Activated CD4-positive, alpha-beta T cell treated with anti-CD3 and anti-CD28 coated beads for 1 hour (primary cell): ENCODE data around the gene VEZF1.
"Not testable (repeated sequence)": the region's sequence is repeated elsewhere in the genome, so short reads cannot be mapped to it uniquely, and the experiment has no call there.

Experiments
- DNase-seq: peaks from one replicate; pipeline ENCODE4 v3.0.0-alpha.2; 2020

VEZF1 gene

DNA sequence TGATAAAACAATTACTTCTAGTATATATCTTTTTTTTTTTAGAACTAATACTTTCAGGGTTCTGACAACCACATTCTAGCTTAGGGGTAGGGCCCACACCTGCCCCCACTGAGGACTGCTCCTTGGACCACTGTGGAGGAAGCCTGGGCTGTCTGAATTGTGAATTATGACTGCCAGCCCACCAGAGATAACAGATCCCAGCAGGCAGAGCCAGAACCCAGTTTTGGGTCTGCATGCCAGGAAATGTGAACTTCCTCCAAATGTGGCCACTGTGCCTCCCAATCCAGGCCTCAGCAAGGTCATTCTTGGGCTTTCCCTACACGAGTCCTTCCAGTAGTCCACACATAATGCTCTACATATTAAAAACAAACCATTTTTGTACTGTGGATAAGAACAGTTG is 15.9 kb downstream of the VEZF1 start:
- DNase-seq, result no peak

DNA sequence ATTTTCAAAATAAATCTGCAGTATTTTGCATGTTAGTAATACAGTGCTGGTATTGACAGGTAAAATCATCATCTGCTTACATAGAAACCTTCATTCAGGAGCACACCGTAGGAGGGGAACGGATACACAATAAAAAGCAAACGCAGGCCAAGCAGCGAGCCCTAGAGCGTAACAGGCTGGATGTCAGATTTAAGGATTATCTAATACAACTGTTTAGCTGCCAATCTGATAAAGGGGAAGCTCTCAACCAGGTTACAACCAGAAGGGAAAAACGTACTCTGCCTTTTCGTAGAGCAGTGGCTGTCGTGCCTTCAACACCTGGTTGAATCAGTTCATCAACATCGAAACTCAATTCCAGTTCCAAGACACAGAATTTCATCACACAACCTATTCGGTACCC is 16.5 kb downstream of the VEZF1 start:
- DNase-seq, result no peak

DNA sequence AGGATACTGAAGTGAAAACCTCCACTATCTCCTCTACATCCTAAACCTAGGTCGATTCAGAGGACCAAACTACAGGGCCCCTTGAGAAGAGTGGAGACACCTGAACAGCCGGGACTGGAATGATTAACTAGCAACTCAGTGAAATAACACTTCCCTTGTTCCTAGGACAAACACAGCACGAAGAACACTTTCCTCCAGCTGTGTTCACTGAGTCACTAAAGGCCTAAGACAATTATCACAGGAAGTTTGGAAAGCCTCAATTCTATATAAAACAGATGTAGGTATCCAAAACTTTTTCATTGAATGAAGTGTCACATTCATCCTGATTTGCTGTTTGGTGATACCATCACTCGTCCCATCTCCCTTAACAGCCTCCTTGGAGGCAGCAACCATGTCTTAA is 17.3 kb downstream of the VEZF1 start:
- DNase-seq, result no peak

DNA sequence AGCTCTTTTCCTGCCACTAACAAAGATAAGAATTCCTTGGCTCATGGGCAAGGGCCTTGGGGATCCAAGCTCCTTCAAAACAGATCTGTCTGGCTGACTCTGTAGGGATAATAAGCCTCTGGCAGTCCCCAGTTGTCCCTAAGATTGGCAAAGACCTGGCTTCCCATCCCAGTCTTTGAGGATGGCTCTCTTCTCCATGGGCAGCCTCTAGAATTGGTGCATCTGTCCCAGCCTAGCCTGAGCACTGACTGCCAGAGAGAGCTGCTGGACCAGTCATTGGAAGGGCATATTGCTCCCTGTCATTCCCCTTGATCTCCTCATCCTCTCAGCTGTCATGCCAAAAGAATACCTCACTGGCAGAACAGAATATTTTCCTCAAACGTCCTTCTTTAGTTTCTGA is 19.6 kb downstream of the VEZF1 start:
- DNase-seq, result no peak

DNA sequence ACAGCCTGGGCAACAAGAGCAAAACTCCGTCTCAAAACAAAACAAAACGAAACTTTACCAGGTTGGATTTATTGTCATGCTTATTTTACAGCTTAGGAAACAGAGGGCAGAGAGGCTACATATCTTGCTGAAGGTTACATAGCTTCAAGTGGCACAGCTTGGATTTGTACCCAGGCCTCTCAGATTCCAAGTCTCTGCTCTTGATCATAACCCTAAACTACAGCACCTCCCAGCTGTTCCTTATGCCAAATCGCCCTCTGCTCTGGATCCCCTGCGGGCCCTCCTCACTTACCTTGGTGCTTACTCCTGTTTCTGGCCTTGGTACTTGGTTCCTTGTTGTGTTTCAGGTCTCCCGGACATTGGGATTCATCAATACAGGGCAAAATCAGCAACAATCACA is 21.2 kb downstream of the VEZF1 start:
- no peak for DNase-seq

DNA sequence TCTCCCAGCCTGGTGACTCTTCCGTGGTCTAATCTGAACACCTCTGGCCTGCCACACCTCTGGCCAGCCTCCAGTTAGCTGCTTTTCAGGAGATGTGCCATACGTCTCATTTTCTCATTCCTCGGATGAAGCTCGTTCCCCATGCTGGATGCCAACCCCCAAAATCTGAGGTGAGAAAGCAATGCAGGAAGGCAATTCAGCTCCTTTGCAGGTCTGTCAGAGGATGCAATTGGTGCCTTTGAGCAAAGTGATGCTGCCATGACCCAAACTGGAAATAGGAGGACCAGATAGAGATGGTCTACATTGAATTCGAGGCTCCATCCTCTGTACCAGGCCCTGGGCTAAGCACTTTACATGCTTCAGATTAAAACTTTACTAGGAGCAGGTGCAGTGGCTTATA is 21.8 kb downstream of the VEZF1 start:
- no peak for DNase-seq

DNA sequence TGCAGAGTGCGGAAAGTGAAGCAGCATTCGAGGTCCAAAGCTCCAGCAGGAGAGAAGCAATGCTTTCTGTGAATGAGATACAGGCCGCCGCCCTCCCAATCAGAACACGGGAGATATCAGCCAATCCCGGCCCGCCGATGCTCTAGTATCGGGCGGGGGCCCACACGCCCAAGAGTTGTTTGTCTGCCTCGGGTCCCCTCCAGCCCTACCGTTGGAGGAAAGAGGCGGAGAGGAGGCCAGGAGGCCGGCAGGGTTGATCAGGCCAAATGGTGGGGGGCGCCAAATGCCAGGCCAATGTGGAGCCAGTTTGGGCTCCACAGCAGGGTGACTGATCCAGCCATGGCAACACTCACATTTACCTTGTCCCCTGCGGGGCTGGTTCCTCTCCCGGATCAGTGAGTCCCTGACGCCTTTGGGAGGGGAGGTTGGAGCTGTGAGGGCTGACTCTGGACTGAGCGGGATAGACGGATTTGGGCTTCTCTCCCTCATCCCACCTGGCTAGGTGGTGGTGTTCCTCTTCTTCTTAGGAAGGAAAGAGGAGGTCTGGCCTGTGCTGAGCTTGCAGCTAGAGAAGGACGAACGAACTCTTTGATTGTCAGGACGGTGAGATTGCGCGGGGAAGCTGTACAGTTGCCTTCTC is 22.4 kb downstream of the VEZF1 start:
- DNase-seq, result no peak

DNA sequence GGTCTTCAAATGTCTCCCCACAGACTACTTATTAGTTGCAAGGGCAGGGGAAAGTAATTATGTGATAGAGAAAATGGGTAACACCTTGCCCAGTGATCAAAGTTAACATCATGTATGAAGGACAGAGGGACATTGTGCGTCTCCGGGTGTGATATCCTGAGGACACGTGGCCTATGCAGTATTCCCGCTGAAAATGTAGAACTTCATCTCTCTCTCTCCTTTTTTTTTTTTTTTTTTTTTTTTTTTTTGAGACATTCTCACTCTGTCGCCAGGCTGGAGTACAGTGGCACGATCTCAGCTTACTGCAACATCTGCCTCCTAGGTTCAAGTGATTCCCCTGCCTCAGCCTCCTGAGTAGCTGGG is 24.9 kb downstream of the VEZF1 start:
- no peak for DNase-seq

DNA sequence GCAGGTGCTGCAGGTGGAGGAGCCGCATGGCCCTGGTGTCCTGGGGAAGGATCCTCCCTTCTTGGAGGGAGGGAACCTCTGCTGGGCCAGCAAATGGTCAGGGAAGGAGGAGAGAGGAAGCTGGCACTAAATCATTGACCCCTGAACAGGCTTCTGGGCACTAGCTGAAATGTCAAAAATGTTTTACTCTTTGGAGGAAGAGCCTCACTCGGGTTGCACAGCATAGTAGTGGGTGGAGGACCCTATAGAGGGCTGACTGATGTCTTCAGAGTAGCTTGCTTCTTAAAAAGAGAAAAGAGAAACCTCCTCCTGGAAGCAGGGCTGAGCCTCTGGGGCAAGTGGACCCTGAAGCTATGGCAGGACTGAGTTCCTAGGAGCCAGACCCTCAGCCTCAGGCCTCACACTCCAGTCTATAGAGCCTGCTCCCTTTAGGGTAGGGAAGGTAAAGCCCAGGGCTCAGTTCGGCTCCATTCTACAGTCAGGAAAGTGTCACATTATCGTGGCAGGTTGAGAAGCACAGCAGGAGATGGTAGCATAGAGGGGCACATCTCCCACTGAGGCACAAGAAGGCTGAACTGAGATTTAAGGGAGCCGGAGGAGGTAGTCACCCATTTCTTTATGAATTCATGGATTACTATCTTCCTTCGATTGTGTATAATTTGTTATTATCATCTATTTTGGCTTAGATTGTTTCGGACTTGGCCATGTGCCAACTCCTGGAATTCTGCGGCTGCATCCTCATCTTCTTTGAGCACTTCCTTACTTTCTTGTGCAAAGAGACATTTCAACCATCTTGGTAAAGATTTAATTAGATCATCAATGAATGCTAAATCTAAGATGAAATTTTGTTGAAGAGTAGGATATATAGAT is 25.5 kb downstream of the VEZF1 start:
- DNase-seq, result no peak

DNA sequence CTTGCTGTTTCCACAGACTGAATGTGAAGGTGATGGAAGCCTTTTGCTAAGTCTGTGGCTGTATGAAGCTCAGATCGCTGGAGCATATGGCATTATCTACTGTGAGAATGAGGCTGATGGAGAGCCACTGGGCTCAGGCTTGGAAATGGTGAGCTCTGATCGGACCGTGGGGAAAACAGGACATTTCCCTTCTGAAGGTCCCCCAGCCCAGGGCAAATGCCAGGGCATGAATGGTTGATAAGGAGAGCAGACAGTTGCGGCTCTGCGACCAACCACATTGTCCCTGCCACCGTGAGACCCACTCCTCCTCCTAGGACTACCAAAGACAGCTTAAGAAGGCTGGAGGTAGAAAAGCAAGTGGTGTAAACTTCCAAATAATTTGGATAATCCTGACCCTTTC is 28.1 kb downstream of the VEZF1 start:
- DNase-seq, result no peak

DNA sequence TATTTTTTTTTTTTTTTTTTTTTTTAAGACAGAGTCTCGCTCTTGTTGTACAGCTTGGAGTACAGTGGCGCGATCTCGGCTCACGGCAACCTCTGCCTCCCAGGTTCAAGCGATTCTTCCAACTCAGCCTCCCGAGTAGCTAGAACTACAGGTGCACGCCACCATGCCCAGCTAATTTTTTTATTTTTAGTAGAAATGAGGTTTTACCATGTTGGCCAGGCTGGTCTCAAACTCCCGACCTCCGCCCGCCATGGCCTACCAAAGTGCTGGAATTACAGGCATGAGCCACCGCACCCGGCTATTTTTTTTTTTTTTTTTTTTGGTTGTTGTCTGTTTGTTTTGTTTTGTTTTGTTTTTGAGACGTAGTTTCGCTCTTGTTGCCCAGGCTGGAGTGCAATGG is 29.7 kb downstream of the VEZF1 start:
- not testable (repeated sequence) for DNase-seq

DNA sequence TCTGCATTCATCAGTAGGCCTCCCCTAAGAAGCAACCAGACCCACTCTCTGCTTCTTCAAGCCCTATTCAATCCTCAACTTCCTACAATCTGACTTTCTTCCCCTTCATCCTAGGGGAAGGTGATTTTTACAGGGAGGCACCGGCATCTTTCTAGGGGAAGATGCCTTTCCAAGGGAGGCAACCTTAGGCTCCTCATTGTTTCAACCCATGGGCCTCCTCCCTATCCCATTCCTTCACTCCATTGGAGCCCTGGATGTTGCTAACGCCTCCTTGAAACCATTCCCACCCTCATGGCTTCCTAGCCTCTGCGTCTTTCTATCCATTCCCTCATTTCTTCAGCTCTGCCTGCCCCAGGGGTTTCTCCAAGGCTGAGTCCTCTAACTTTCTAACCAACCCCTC is 30.2 kb downstream of the VEZF1 start:
- no peak for DNase-seq

DNA sequence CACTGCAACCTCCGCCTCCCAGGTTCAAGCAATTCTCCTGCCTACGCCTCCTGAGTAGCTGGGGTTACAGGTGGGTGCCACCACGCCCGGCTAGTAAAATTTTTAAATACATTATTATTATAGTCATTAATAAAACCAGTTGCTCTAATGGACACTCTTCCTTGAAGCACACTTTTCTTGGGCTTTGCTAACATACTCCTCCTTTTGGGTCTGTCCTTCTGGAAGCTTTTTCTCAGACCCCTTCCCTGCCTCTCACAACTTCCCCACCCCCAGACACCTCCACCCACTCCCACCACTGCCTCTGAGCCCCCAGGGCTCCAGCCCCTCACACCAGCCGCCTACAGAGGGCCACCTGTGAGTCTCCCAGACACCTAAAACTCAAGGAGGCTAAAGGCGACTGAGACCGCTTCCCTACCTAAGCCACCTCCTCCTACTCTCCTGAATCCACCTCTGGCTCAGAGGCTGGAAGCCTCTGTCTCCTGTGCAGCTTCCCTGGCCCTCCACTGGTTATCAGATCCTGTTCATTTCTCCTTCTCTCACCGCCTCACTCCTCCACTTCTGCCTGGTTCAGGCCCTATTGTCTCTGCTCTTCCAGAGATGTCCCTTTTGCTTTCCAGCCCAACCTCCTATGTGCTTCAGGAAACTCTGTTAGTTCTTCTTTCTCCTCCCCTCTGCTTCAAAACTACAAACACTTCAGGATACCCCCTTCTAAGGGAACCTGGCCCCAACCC is 30.8 kb downstream of the VEZF1 start:
- DNase-seq, result no peak

DNA sequence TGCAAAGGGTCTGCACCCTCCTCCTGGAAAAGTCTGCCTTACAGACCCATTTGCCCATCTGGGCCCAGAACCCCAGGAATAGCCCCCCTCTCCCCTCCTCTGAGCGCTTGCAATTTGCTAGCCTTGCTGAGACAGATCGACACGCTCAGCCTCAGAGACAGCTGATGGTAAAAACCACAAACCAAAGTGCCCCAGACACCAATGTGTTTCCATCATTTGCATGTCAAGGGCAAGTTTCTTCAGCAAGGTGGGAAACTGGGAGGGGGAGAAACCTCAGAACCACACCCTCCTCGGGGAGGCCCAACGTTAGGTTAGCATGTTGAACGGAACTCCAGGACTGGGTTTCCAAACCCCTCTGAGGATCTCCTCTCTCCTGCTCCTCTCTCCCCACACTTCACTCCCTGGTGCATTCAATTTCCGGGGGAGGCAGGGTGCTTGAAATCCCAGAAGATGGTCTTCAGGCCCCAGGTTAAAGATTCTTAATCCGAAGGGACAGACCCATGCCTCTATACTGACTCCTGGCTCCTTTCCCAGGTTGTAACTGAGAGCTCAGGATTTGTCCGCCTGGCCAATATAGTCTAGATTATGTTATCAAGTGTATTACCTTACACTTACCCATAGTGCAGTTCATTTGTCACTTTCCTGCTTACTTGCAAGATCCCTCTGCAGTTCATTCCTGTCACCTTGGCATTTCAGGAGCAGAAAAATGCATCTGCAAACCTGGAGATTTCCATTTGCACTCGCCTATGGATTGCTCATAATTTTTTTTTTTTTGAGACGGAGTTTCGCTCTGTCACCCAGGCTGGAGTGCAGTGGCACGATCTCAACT is 31.5 kb downstream of the VEZF1 start:
- DNase-seq, result peak; percentile 18

DNA sequence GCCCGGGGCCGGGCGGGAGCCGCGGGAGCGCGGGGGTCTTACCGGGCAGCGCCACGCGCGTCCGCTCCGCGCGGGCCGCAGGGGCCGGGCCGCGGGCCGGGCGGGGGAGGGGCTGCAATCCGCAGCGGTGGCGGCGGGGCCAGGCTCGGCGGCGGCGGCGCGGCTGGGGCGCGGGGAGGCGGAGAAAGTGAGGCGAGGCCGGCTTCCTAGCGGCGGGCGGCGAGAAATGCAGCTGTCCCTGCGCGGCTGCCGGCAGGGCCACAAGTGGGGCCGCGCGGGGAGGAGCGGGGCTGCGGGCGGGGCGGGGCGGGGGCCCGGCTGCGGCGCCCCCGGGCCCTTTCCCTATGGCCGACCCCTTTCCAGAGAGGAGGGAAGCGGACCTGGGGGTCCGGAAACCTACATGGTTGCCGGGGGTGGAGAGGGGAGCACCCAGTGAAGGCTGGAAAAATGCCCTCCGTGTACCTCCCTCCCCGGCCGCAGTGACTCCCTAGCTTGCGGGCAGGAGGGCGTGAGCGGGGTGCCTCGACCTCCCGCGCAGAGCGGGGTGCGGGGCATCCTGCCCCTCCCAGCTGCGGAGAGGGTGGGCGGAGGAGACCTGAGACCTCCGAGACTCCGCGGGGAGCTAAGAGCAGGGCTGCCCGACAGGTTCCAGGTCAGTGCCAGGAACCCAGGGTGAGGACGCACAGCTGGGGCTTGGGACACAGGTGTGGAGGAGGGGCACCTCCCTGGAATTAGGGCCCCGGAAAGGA is 32.7 kb downstream of the VEZF1 start, which contains the start of gene CUEDC1:
CUEDC1 (minus strand) TSS at position 230 of the 749 bp plus-strand sequence. CDS start 69,848 bp downstream, outside the sequence.
- peak; percentile 50 for DNase-seq

DNA sequence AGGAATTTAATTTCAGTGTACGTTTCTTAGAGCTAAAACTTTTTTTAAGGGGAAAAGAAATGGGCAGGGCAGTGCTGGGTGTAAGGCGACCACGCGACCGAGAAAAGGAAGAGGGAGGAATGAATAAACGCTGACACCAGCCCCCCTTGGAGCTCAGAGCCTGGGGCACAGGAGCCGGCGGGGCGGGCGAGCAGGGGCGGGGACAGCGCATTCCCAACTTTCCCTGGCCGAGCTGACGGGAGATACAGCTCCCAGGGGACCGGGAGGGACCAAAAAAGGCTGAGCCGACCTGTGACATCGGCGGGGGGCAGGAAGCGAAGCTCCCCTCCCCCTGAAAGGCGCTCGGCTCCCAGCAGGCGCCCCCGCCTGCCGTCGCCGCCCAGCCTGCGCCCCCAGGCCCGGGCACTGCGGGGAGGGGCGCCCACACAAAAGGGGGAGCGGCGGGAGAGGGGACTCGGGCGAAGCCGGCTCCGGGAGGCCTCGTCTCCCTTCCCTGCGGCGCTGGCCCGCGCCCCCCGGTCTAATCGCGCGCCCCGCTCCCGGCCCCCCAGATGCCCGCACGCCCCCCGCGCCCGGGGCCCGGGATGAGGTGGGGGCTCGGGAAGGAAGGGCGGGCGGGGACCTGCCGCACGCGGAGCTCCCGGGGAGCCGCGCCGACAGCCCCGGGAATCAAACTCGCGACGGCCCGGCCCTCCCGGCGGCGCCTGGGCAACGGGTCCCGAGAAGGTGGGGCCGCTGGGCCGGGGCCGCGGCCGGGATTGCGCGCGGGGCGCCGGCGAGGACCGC is 33.5 kb downstream of the VEZF1 start:
- DNase-seq, result no peak

DNA sequence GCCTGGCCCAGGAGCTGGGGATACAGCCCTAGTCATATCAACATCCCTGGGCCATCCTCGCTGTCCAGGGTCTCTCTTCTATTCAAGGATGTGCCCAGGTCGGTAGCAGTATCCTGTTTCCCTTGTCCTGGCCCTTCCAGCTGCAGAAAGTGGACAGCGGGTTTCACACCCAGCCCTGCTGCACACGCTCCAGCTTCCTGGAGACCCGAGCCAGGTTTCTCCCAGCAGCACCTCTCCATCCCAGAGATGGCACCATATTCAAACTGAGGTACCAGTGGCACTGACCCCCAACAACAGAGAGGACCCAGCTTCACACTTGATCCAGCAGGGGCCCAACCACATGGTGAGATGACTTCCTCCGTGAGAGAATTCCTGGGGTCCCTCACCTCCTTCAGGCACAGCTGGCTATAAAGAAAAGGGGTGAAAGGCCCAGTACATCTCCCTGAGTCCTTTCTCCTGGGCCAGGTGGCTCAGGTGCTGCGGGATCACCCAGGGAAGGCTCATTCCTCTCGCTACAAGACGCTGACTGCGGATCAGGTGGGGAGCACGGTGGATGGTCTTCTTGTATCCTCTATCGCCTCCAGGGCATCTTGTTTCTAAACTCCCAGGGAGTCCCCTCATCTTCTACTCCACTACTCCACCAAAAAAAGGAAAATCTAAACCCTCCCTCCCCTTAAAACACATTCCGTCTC is 34.2 kb downstream of the VEZF1 start:
- DNase-seq, result no peak

DNA sequence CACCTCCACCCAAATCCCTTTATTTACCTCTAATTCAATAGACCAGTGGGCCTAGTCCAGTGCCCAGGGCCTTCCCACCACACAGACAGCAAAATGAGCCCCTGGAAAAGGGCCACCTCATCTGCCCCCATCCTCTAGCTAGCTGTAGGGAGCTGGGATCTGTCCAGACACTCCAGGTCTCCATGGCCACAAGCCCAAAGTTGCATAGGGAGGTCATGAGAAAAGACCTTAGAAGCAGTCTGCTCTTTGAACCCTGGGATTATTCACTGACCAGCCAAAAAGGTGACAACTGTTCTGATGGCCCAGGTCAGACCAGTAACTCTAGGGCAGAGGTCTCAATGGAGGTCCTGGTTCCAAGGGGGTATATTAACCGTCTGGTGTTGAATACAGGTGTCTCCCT is 34.8 kb downstream of the VEZF1 start:
- no peak for DNase-seq

DNA sequence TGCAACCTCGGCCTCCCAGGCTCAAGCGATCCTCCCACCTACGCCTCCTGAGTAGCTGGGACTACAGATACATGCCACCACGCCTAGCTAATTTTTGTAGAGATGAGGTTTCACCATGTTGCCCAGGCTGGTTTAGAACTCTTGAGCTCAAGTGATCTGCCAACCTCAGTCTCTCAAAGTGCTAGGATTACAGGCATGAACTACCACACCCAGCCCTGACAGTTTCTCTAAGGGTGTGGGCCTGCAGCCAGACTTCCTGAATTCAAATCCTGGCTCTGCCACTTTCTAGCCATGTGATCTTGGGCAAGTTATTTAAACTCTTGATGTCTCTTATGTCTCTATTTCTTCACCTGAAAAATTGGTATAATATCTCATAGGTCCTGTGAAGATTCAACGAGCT is 38.4 kb downstream of the VEZF1 start:
- no peak for DNase-seq

DNA sequence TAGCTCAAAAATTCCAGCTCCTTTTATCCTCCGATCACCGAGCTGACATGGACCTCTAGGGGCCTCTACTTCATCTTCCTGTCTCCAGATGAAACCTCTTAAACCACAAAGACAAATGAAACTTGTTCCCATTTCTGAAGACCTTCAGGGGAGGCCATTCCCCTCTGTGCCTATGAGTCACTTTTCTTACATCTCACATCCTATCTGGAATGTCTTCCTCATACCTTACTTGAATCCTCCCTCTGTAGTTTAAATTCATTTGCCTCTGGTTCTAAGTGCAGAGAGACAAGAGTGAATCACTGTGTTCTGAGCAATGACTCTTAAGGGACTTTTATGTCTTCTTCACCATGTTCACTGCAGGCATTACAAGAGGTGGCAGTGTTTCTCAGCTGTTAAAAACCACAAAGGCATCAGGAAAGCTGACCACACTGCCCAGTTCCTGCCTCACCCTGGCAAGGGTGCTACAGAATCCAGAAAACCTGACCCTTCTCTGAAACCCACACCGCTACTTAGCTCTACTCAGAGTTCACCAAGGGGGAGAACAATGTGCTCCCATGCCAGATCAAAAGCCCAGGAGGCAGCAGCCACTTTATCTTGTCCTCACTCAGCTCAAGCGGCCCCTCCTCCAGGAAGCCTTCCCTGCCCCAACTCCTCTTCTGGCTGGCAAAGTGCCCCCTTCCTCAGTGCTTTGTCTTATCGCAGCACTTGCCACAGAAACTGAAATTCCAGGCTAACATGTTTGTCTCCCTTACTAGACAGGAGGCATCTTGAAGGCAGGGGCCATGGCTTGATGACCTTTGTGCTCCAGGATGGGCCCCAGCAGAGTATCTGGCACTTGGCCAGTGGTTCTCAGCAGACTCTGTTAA is 39.3 kb downstream of the VEZF1 start:
- no peak for DNase-seq
